Mesenchymal stem cell (in vitro differentiated cells and primary cell): ENCODE measurements around the gene SLCO3A1.

Experiments used
- DNase-seq: peaks from one replicate; pipeline ENCODE4 v3.0.0-alpha.2; 2013
- H2AFZ ChIP-seq: one replicate; pipeline ENCODE4 v1.6.1; 2013; ENCODE audit warnings: low read depth, mild to moderate bottlenecking, control low read depth, inconsistent platforms, low read length, moderate library complexity
- H2AK5ac ChIP-seq: 2 replicates; pipeline ENCODE4 v1.6.1; 2013; ENCODE audit warnings: low read length, moderate library complexity, mild to moderate bottlenecking, inconsistent platforms; ENCODE audit not compliant: severe bottlenecking
- H2BK120ac ChIP-seq: one replicate; pipeline ENCODE4 v1.6.1; 2013; ENCODE audit warnings: low read depth, mild to moderate bottlenecking, inconsistent platforms, low read length, moderate library complexity
- H2BK12ac ChIP-seq, 2 experiments: one replicate each; pipeline ENCODE4 v1.6.1; 2013; ENCODE audit warnings: inconsistent platforms in 2 of 2, low read length in 2 of 2, mild to moderate bottlenecking in 2 of 2, moderate library complexity in 2 of 2, control low read depth in 1 of 2
- H2BK15ac ChIP-seq: one replicate; pipeline ENCODE4 v1.6.1; 2013; ENCODE audit warnings: mild to moderate bottlenecking, low read depth, inconsistent platforms; ENCODE audit not compliant: poor library complexity, severe bottlenecking
- H2BK5ac ChIP-seq: 2 replicates; pipeline ENCODE4 v1.6.1; 2013; ENCODE audit warnings: low read depth, mild to moderate bottlenecking, low read length, control low read depth, inconsistent platforms; ENCODE audit not compliant: poor library complexity, severe bottlenecking
- H3K14ac ChIP-seq, 2 experiments: one replicate each; pipeline ENCODE4 v1.6.1; 2013; ENCODE audit warnings: inconsistent platforms in 2 of 2, low read length in 2 of 2, control low read depth in 1 of 2, mild to moderate bottlenecking in 1 of 2, moderate library complexity in 1 of 2
- H3K18ac ChIP-seq, 2 experiments: one replicate each; pipeline ENCODE4 v1.6.1; 2013; ENCODE audit warnings: inconsistent platforms in 2 of 2, low read length in 2 of 2, control low read depth in 1 of 2, low read depth in 1 of 2, mild to moderate bottlenecking in 1 of 2
- H3K23ac ChIP-seq, 2 experiments: one replicate each; pipeline ENCODE4 v1.6.1; 2013; ENCODE audit warnings: inconsistent platforms in 2 of 2, low read length in 2 of 2, mild to moderate bottlenecking in 2 of 2, moderate library complexity in 2 of 2, control low read depth in 1 of 2
- H3K27ac ChIP-seq: 2 replicates; pipeline ENCODE4 v1.5.1; 2013; ENCODE audit warnings: mild to moderate bottlenecking, moderate library complexity, low read length, control low read depth, inconsistent platforms; ENCODE audit not compliant: poor library complexity, severe bottlenecking
- H3K27me3 ChIP-seq, 2 experiments: 2 replicates each; pipeline versions ENCODE4 v1.6.1 to v1.7.0; 2013; ENCODE audit warnings: low read length in 2 of 2, mild to moderate bottlenecking in 2 of 2, moderate library complexity in 2 of 2, control low read depth in 1 of 2, inconsistent platforms in 1 of 2; ENCODE audit not compliant: control insufficient read depth in 1 of 2, insufficient read depth in 1 of 2
- H3K36me3 ChIP-seq, 2 experiments: 2 replicates each; pipeline versions ENCODE4 v1.6.1 to v1.7.0; 2013; ENCODE audit warnings: low read length in 2 of 2, control low read depth in 1 of 2, inconsistent platforms in 1 of 2, low read depth in 1 of 2, mild to moderate bottlenecking in 1 of 2; ENCODE audit not compliant: insufficient read depth in 2 of 2, control insufficient read depth in 1 of 2
- H3K4ac ChIP-seq, 2 experiments: one replicate each; pipeline ENCODE4 v1.6.1; 2013; ENCODE audit warnings: inconsistent platforms in 2 of 2, low read length in 2 of 2, mild to moderate bottlenecking in 2 of 2, moderate library complexity in 2 of 2, control low read depth in 1 of 2, low read depth in 1 of 2
- H3K4me1 ChIP-seq: 2 replicates; pipeline ENCODE4 v1.6.1; 2013; ENCODE audit warnings: low read depth, low read length, control low read depth; ENCODE audit not compliant: control insufficient read depth, insufficient read depth
- H3K4me2 ChIP-seq: 2 replicates; pipeline ENCODE4 v1.6.1; 2013; ENCODE audit warnings: low read length, mild to moderate bottlenecking, inconsistent platforms; ENCODE audit not compliant: poor library complexity, severe bottlenecking
- H3K4me3 ChIP-seq, 2 experiments: 2 replicates each; pipeline versions ENCODE4 v1.5.1 to v1.7.0; 2013; ENCODE audit warnings: low read length in 2 of 2, mild to moderate bottlenecking in 2 of 2, control low read depth in 1 of 2, low read depth in 1 of 2; ENCODE audit not compliant: insufficient read depth in 1 of 2
- H3K79me1 ChIP-seq: replicated peaks from 2 replicates; pipeline ENCODE4 v1.6.1; 2013; ENCODE audit warnings: mild to moderate bottlenecking, control low read depth, low read length, inconsistent platforms; ENCODE audit not compliant: poor library complexity, severe bottlenecking
- H3K9ac ChIP-seq: 2 replicates; pipeline ENCODE4 v1.7.0; 2013; ENCODE audit warnings: mild to moderate bottlenecking, low read length, moderate library complexity
- H3K9me3 ChIP-seq: 2 replicates; pipeline ENCODE4 v1.7.0; 2013; ENCODE audit warnings: mild to moderate bottlenecking, low read length; ENCODE audit not compliant: control insufficient read depth
- H4K8ac ChIP-seq: one replicate; pipeline ENCODE4 v1.6.1; 2013; ENCODE audit warnings: inconsistent platforms, mild to moderate bottlenecking, low read length, moderate library complexity
- H4K91ac ChIP-seq: one replicate; pipeline ENCODE4 v1.6.1; 2013; ENCODE audit warnings: mild to moderate bottlenecking, low read length, inconsistent platforms
- WGBS: methylation state at CpG from one replicate; pipeline ENCODE4 v1.1.7; 2013; ENCODE audit warnings: mixed read lengths; 5-methylcytosine and 5-hydroxymethylcytosine counted together

Gene SLCO3A1

DNA sequence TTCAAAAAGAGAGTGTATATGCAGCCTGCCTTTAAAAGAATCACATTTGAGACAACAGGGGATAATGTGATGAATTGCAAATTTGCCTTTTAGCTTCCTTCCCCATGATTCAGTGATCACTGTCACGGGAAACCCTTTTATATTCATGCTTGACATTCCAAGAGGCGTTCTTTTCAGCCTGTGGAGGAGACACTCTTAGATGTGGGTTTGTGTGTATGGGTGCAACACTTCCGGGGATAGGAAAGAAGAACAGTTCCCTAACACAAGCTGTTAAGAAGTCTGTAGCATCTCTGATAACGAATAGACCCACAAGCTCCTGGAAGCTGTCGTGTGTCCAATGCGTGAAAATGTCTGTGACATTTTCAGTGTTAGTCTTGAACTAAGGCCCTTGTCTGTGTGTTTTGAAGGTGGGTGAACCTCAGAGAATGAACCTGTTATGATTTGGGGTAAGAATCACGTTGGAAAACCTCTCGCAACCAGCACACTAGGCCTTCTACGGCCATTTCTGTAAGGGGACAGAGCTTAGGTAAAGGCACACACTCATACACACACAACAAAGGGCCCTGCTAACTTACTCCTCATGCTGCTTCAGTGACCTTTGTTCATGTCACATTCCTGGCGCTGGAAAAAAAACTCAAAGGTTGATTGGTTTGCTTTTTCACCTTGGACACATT, 311.0 kb downstream of the SLCO3A1 start:
- 57% methylated on average over 8 of the region's 10 CpGs for WGBS
- Histone ChIP-seq H3K18ac (no peak overlapping the region), H3K23ac (no peak overlapping the region), H3K9me3 (no peaks in the 10 kb centered on the region), H2BK5ac (no peak overlapping the region), H3K4me3 (no peak overlapping the region), H3K9ac (no peak overlapping the region), H3K4ac (no peak overlapping the region), H3K14ac (no peak overlapping the region), H3K27me3 (no peaks in the 10 kb centered on the region), H3K4me2 (no peak overlapping the region), H3K4me1 (peaks cover 4% of the 10 kb centered on the region), H3K27ac (peak overlapping the region; percentile 28), H4K8ac (no peak overlapping the region), H2AFZ (no peak overlapping the region), H3K36me3 (peaks cover 0 to 25% of the 10 kb centered on the region in 2 experiments), H3K79me1 (no peaks in the 10 kb centered on the region), H2BK15ac (no peak overlapping the region), H4K91ac (no peak overlapping the region), H2BK12ac (no peak overlapping the region), H2AK5ac (no peak overlapping the region), H2BK120ac (no peak overlapping the region)
- DNase-seq, result peak; percentile 0

DNA sequence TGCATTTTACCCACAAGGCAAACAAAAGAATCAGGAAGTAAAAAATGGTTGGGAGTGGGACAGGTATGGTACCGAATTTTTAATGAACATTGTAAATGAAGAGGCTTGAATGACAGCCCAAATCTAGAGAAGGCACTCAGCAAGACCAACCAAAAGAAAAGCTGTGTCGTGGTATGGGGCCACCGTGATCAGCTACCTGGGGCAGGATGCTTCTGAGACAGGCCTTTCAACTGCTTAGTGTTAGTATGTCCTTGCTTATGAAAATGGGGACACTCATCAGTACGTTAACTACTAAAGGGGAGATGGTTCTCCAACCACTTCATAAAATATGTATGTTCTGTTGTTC, 311.5 kb downstream of the SLCO3A1 start:
- Histone ChIP-seq H3K4ac (no peak overlapping the region), H3K14ac (no peak overlapping the region), H4K8ac (no peak overlapping the region), H4K91ac (no peak overlapping the region), H3K9ac (no peak overlapping the region), H3K18ac (no peak overlapping the region), H2BK5ac (no peak overlapping the region), H3K79me1 (no peaks in the 10 kb centered on the region), H2BK12ac (no peak overlapping the region), H3K9me3 (no peaks in the 10 kb centered on the region), H2BK120ac (no peak overlapping the region), H2AFZ (no peak overlapping the region), H3K27ac (no peak overlapping the region), H2AK5ac (no peak overlapping the region), H3K23ac (no peak overlapping the region), H3K27me3 (no peaks in the 10 kb centered on the region), H3K4me3 (no peak overlapping the region), H3K4me1 (peaks cover 4% of the 10 kb centered on the region), H3K4me2 (no peak overlapping the region), H2BK15ac (no peak overlapping the region), H3K36me3 (peaks cover 0 to 25% of the 10 kb centered on the region in 2 experiments)
- DNase-seq, result no peak
- WGBS, result 65% methylated on average over 4 of the region's 4 CpGs

GRCh38 chr15:92166029-92166428, 312.5 kb downstream of the SLCO3A1 start:
- no peak overlapping the region for H3K9ac ChIP-seq
- H2BK15ac ChIP-seq, result no peak overlapping the region
- H3K4me3 ChIP-seq, result no peak overlapping the region
- no peaks in the 10 kb centered on the region for H3K9me3 ChIP-seq
- no peak overlapping the region for H2AK5ac ChIP-seq
- H2BK12ac ChIP-seq, result no peak overlapping the region
- no peak overlapping the region for H4K91ac ChIP-seq
- H3K4me2 ChIP-seq, result no peak overlapping the region
- H3K18ac ChIP-seq, result no peak overlapping the region
- H3K27ac ChIP-seq, result no peak overlapping the region
- no peak overlapping the region for H2BK120ac ChIP-seq
- no peak for DNase-seq
- peaks cover 0 to 22% of the 10 kb centered on the region in 2 experiments for H3K36me3 ChIP-seq
- no peak overlapping the region for H2BK5ac ChIP-seq
- no peak overlapping the region for H3K23ac ChIP-seq
- no peak overlapping the region for H3K14ac ChIP-seq
- 62% methylated on average over 7 of the region's 7 CpGs for WGBS
- no peak overlapping the region for H4K8ac ChIP-seq
- no peaks in the 10 kb centered on the region for H3K79me1 ChIP-seq
- peaks cover 4% of the 10 kb centered on the region for H3K4me1 ChIP-seq
- H3K4ac ChIP-seq, result no peak overlapping the region
- no peak overlapping the region for H2AFZ ChIP-seq
- no peaks in the 10 kb centered on the region for H3K27me3 ChIP-seq

GRCh38 chr15:92166751-92167405, 313.4 kb downstream of the SLCO3A1 start:
- Histone ChIP-seq H3K4ac (no peak overlapping the region), H2BK120ac (no peak overlapping the region), H2AFZ (no peak overlapping the region), H4K91ac (no peak overlapping the region), H3K4me1 (peaks cover 4% of the 10 kb centered on the region), H3K14ac (no peak overlapping the region), H3K23ac (no peak overlapping the region), H2BK15ac (no peak overlapping the region), H2BK12ac (no peak overlapping the region), H3K18ac (no peak overlapping the region), H2AK5ac (no peak overlapping the region), H3K4me2 (no peak overlapping the region), H3K79me1 (no peaks in the 10 kb centered on the region), H3K4me3 (no peak overlapping the region), H4K8ac (no peak overlapping the region), H3K9ac (no peak overlapping the region), H3K27me3 (no peaks in the 10 kb centered on the region), H2BK5ac (no peak overlapping the region), H3K27ac (no peak overlapping the region), H3K36me3 (peaks cover 0 to 18% of the 10 kb centered on the region in 2 experiments), H3K9me3 (no peaks in the 10 kb centered on the region)
- DNase-seq, result no peak
- WGBS, result 79% methylated on average over 6 of the region's 8 CpGs
